ENCODE data around the gene CDCA4. TPM values are rescaled to one million over a fixed set of nuclear protein-coding genes. Genes with fewer than 3 reads are reported as not detected.
A peak's percentile ranks its signal among the peaks of the same experiment; 100 is the strongest.
"Not testable (repeated sequence)": the region's sequence is repeated elsewhere in the genome, so short reads cannot be mapped to it uniquely, and the experiment has no call there.

The CDCA4 gene
- polyA plus RNA-seq, 1 donor, result 18.2 TPM

GRCh38 chr14:105032451-105032901, 11.6 kb upstream of the CDCA4 start:
- not testable (repeated sequence) for DNase-seq

DNA sequence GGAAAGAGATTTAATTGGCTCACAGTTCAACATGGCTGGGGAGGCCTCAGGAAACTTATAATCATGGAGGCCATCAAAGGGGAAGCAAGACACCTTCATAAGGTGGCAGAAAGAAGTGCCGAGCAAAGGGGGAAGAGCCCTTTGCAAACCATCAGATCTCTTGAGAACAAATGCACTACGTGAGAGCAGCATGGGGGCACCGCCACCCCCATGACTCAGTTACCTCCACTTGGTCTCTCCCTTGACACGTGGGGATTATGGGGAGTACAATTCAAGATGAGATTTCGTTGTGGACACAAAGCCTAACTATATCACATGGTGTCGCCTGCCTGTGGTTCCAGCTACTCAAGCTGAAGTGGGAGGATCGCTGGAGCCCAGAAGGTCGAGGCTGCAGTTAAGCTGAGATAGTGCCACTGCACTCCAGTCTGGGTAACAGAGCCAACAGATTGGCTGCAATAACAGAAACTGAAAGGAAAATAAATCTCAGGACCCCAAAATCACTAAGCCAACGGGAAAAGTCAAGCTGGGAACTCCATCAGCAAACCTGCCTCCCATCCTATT, 10.0 kb upstream of the CDCA4 start:
- no peak for DNase-seq

DNA sequence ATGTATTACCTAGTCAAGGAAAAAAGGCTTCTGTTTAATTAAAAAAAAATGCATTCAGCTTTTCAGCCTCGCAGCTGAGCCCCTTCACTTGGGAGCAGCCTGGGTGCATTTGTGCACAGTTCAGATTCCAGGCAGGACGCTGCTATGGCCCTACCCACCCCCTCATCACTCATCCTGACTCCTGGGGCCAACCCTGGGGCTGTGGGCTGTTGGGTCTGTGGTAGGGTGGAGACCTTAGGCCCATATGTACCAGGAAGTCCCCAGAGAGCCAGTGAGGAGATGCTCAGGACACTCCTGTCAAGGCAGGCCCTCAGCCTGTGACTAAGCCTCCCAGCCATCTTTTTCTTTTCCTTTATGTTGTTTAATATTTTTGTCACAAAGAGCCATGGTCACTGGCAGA, 9.3 kb upstream of the CDCA4 start:
- no peak for DNase-seq

DNA sequence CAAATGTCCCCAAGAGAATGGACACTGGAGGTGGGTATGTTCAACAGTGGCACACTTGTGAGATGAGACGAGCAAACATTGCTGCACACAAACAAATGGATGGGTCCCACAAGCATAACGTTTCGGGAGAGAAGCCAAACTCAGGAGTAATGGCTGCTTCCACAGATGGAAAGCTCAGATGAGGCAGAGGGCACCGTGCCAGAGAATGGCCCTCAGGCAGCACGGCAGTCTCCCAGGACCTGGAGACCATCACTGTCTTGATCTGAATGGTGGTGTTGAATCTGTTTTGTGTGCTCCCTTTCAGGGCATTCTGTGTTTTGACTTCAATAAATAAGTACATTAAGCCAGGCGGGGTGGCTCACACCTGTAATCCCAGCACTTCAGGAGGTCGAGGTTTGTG, 8.5 kb upstream of the CDCA4 start:
- DNase-seq, result no peak

- no peak for DNase-seq
These were observed 7.5 kb upstream of the CDCA4 start for GRCh38 chr14:105028251-105028927.

GRCh38 chr14:105027718-105028117, 6.8 kb upstream of the CDCA4 start:
- DNase-seq, result not testable (repeated sequence)

DNA sequence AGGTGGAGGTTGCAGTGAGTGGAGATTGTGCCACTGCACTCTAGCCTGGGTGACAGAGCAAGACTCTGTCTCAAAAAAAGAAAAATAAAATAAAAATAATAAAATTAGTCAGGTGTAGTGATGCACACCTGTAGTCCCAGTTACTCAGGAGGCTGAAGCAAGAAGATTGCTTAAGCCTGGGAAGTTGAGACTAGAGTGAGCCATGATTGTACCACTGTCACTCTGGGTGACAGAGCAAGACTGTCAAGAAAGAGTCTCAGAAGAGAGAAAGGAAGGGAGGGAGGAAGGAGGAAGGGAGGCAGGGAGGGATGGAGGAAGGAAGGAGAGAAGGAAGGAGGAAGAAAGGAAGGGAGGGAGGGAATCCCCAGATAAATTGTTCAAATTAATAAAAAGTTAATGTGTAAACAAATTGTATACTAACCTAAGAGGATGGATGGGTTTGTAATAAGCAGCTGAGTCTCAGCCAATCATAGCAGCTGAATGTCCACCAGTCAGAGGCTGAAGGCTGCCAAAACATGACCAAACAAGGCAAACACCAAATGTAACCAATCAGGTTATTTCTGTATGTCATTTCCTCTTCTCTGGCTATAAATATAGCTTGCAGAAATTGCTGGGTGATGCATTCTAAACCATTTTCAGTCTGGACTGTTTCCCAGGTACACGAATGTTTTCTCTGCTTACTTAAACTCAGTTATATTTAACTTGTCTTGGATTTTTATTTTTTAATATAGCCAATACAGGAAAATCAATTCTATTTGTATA, 6.1 kb upstream of the CDCA4 start:
- DNase-seq, result no peak

- no peak for DNase-seq
These were observed 5.3 kb upstream of the CDCA4 start for GRCh38 chr14:105026033-105026785.

- no peak for DNase-seq
These were observed 4.5 kb upstream of the CDCA4 start for GRCh38 chr14:105025429-105025828.

GRCh38 chr14:105023791-105024480, 3.1 kb upstream of the CDCA4 start:
- no peak for DNase-seq

DNA sequence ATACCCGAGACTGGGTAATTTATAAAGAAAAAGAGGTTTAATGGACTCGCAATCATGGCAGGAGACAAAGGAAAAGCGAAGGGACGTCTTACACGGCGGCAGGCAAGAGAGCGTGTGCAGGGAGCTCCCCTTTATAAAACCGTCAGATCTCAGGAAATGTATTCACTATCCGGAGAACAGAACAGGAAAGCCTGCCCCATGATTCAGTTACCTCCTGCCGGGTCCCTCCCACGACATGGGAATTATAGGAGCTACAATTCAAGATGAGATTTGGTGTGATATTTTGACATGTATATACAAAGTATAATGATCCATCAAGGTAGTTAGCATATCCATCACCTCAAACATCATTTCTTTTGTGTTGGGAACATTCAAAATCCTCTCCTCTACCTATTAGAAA, 2.3 kb upstream of the CDCA4 start:
- DNase-seq, result no peak

DNA sequence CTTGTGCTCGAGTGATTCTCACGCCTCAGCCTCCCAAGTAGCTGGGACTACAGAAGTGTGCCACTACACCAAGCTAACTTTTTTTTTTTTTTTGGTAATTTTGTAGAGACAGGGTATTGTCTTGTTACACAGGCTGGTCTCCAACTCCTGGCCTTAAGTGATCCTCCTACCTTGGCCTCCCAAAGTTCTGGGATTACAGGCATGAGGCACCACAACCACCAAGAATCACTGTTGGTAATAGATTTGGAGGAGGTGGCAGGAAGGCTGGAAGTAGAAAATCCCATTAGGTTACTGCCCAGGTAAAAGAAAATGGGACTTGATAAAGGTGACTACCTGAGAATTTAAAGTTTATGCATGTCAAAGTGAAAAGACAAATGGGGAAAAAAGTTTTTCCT, 1.4 kb upstream of the CDCA4 start:
- DNase-seq, result no peak

GRCh38 chr14:105021656-105022275, 883 bp upstream of the CDCA4 start:
- DNase-seq, result peak; percentile 48

DNA sequence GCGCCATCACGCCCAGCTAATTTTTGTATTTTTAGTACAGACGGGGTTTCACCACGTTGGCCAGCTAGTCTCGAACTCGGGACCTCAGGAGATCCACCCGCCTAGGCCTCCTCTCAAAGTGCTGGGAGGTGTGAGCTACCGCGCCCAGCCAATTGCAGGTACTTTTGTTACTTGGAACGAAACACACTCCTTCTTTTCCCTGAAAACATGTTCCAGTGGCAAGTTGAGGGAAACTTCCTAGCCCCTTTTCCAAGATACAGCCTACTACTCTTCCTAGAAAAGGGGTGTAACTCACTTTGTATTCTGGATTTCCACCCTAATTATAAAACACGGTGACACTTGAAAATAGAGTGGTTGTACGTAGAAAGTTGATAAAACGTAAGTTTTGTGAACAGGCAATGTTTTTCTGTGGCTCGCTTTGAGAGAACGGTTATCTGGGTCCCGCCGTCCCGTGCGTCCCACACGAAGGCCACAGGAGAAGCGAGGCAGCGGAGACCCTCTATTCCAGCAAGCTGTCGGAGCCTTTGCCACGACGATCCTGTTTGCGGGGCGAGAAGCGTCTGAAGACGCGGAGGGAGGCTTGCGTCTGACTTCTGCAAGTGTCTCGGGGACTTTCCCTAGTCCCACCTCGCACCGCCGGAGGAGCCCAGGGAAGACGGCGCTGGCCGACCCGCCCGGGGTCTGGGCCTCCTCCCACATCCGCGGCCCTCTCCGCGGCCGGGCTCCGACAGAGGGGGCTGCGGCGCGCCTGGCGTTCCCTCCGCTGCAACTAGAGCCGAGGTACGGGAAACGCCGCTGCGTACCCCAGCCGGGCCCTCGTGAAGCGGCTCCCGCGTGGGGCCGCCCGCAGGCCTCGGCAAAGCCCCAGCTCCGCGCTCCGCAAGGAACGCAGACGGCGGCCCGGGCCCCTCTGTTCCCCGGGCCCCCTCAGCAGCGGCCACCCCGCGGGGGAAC, 745 bp downstream of the CDCA4 start:
- DNase-seq, result peak; percentile 44

GRCh38 chr14:105018414-105018813, 2.5 kb downstream of the CDCA4 start:
- no peak for DNase-seq

GRCh38 chr14:105015905-105016304, 5.0 kb downstream of the CDCA4 start:
- DNase-seq, result no peak

- DNase-seq, result no peak
These were observed 5.6 kb downstream of the CDCA4 start for GRCh38 chr14:105015242-105015641.

GRCh38 chr14:105014631-105015030, 6.3 kb downstream of the CDCA4 start:
- no peak for DNase-seq

GRCh38 chr14:105014032-105014431, 6.9 kb downstream of the CDCA4 start:
- no peak for DNase-seq

DNA sequence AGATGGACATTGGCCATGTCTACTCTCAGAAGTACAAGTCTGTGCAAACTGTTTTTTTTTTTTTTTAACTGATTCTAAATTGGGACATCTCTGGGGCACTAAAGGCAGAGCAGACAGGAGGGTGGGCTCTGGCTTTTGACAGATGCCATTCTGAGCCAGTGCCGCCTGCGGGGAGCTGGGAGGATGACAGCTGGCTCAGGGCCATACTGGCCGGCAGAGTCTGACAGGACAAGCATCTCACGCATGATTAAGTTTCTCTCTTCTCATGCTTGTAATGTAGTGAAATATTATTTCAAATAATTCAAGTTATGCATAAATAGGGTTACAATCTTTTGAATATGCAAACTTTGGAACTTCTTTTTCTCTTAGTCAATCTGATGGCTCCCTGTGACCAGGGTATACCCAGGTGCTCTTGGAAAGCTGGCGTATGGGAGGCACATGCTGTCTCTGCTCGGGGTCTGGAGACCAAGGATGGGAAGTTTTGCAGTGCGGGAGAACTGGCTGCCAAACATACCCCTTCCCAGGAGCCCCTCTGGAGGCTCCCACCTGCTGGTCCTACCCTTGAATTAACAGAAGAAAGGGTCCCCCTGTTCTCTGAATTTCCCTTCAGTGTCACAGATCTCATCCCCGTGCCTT, 7.6 kb downstream of the CDCA4 start:
- DNase-seq, result no peak

Measured in hindlimb muscle (tissue), 1 donor.